HEK293 (cell line): Measurements from ENCODE around the gene ECPAS.

Experiments
- CTCF ChIA-PET: fragments of 350-600 bp; formaldehyde crosslinking; extraction: SDS; loops from one replicate; lab custom pipeline; 2021; ENCODE audit warnings: antibody characterized with exemption; lab: Yijun Ruan, JAX
- POLR2A ChIA-PET: fragments of 300-600 bp; formaldehyde crosslinking; extraction: SDS; loops from one replicate; lab custom pipeline; 2020; ENCODE audit warnings: antibody characterized with exemption, inconsistent platforms; lab: Yijun Ruan, JAX
- H3K27ac ChIP-seq: fragments of 200-500 bp; sonication (Bioruptor generic); 2 replicates; pipeline ENCODE4 v1.5.1; 2014; ENCODE audit warnings: low read depth, low read length, control low read depth, inconsistent platforms; ENCODE audit errors: extremely low read depth
- H3K36me3 ChIP-seq, 2 experiments: fragments of 200-500 bp in 1 of 2; sonication (Bioruptor generic) in 1 of 2; 1 replicate in 1 of 2; 2 replicates in 1 of 2; pipeline ENCODE4 v1.5.1; 2014 to 2017; ENCODE audit warnings: inconsistent platforms in 2 of 2, low read length in 2 of 2; ENCODE audit not compliant: control insufficient read depth in 2 of 2, insufficient read depth in 1 of 2
- H3K4me1 ChIP-seq: fragments of 200-500 bp; sonication (Bioruptor generic); 2 replicates; pipeline ENCODE4 v1.5.1; 2014; ENCODE audit warnings: mild to moderate bottlenecking, low read length, inconsistent platforms; ENCODE audit not compliant: control insufficient read depth, insufficient read depth
- H3K4me3 ChIP-seq: 2 replicates; pipeline ENCODE4 v1.5.1; 2011; ENCODE audit warnings: low read depth, mild to moderate bottlenecking, control low read depth, low read length, moderate library complexity
- H3K9me3 ChIP-seq: fragments of 200-500 bp; sonication (Bioruptor generic); 2 replicates; pipeline ENCODE4 v1.5.1; 2014; ENCODE audit warnings: low read depth, low read length, inconsistent platforms; ENCODE audit not compliant: control insufficient read depth, insufficient read depth
- BCL11B ChIP-seq: fragments of 450-650 bp; formaldehyde crosslinking; IDR thresholded peaks from 2 replicates; pipeline ENCODE4 v1.5.1; 2016; ENCODE audit warnings: low read depth, missing biosample characterization, missing genetic modification characterization
- GLI4 ChIP-seq: fragments of 450-650 bp; formaldehyde crosslinking; IDR thresholded peaks from 2 replicates; pipeline ENCODE4 v1.5.1; 2016; ENCODE audit warnings: missing biosample characterization, missing genetic modification characterization
- KLF9 ChIP-seq: fragments of 450-650 bp; formaldehyde crosslinking; IDR thresholded peaks from 2 replicates; pipeline ENCODE4 v1.5.1; 2016; ENCODE audit warnings: missing biosample characterization, missing genetic modification characterization, low read depth
- YY1 ChIP-seq: fragments of 450-650 bp; formaldehyde crosslinking; IDR thresholded peaks from 2 replicates; pipeline ENCODE4 v1.5.1; 2018; ENCODE audit warnings: missing biosample characterization, missing genetic modification characterization
- YY2 ChIP-seq: fragments of 450-650 bp; formaldehyde crosslinking; IDR thresholded peaks from 2 replicates; pipeline ENCODE4 v1.5.1; 2016; ENCODE audit warnings: missing biosample characterization, missing genetic modification characterization
- ZNF140 ChIP-seq: fragments of 450-650 bp; formaldehyde crosslinking; IDR thresholded peaks from 2 replicates; pipeline ENCODE4 v1.5.1; 2016; ENCODE audit warnings: missing biosample characterization, missing genetic modification characterization
- ZNF19 ChIP-seq: fragments of 450-650 bp; formaldehyde crosslinking; IDR thresholded peaks from 2 replicates; pipeline ENCODE4; 2016; ENCODE audit warnings: missing biosample characterization, missing genetic modification characterization, low read depth
- ZNF280D ChIP-seq: fragments of 450-650 bp; formaldehyde crosslinking; IDR thresholded peaks from 2 replicates; pipeline ENCODE4 v1.5.1; 2016; ENCODE audit warnings: missing biosample characterization, missing genetic modification characterization
- ZNF37A ChIP-seq: fragments of 450-650 bp; IDR thresholded peaks from 2 replicates; pipeline ENCODE4 v1.5.1; 2018; ENCODE audit warnings: missing biosample characterization, missing genetic modification characterization
- ZNF513 ChIP-seq: fragments of 450-650 bp; IDR thresholded peaks from 2 replicates; pipeline ENCODE4 v1.5.1; 2018; ENCODE audit warnings: missing biosample characterization, missing genetic modification characterization
- ZNF544 ChIP-seq: fragments of 450-650 bp; formaldehyde crosslinking; IDR thresholded peaks from 2 replicates; pipeline ENCODE4 v1.5.0; 2017; ENCODE audit warnings: missing biosample characterization, missing genetic modification characterization
- ZNF585B ChIP-seq: fragments of 450-650 bp; formaldehyde crosslinking; IDR thresholded peaks from 2 replicates; pipeline ENCODE4 v1.5.1; 2016; ENCODE audit warnings: missing biosample characterization, missing genetic modification characterization
- ZNF660 ChIP-seq: fragments of 450-650 bp; IDR thresholded peaks from 2 replicates; pipeline ENCODE4 v1.5.1; 2018; ENCODE audit warnings: missing biosample characterization, mild to moderate bottlenecking, missing genetic modification characterization
- ZNF677 ChIP-seq: fragments of 450-650 bp; IDR thresholded peaks from 2 replicates; pipeline ENCODE4 v1.5.0; 2018; ENCODE audit warnings: missing biosample characterization, mild to moderate bottlenecking, missing genetic modification characterization, moderate library complexity
- ZNF768 ChIP-seq: fragments of 450-650 bp; formaldehyde crosslinking; IDR thresholded peaks from 2 replicates; pipeline ENCODE4 v1.5.1; 2018; ENCODE audit warnings: missing biosample characterization, mild to moderate bottlenecking, missing genetic modification characterization
- ZNF785 ChIP-seq: fragments of 450-650 bp; formaldehyde crosslinking; IDR thresholded peaks from 2 replicates; pipeline ENCODE4 v1.5.1; 2016; ENCODE audit warnings: missing biosample characterization, missing genetic modification characterization
- TF ChIP-seq, protein P1 (sequence below): fragments of 450-650 bp; formaldehyde crosslinking; IDR thresholded peaks from 2 replicates; pipeline ENCODE4 v1.5.1; 2016; ENCODE audit warnings: missing biosample characterization, missing genetic modification characterization
- TF ChIP-seq, protein P2 (sequence below): fragments of 450-650 bp; formaldehyde crosslinking; optimal IDR thresholded peaks from 2 replicates; pipeline ENCODE3; 2016; ENCODE audit warnings: missing biosample characterization, mild to moderate bottlenecking, missing genetic modification characterization

ECPAS gene

DNA sequence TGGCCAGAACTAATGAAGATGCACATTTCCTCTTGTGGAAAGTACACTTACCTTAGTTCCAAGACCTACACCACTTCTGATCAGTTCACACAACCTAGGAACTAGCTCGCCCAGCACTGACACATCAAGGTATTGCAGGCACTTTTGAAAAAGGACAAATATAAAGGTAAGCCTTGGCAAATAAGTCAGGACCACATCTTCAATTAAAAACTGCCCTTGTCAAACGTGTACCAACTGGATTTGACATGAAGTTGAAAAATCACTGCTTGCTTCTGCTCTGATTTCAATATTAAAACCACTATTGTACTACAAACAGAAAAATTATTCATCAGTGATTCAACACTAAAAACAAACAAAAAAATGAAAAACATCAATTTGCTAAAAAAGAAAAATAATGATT is 109.1 kb downstream of the ECPAS start (continued):
- TF ChIP-seq, protein P1, sequence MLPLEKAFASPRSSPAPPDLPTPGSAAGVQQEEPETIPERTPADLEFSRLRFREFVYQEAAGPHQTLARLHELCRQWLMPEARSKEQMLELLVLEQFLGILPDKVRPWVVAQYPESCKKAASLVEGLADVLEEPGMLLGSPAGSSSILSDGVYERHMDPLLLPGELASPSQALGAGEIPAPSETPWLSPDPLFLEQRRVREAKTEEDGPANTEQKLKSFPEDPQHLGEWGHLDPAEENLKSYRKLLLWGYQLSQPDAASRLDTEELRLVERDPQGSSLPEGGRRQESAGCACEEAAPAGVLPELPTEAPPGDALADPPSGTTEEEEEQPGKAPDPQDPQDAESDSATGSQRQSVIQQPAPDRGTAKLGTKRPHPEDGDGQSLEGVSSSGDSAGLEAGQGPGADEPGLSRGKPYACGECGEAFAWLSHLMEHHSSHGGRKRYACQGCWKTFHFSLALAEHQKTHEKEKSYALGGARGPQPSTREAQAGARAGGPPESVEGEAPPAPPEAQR = no peak
- no peak for TF ChIP-seq ZNF19 (tag by site-specific recombination)
- no peak for TF ChIP-seq ZNF280D (tag by site-specific recombination)

- H3K4me1 ChIP-seq = no peaks in the 10 kb centered on the region
- TF ChIP-seq BCL11B (no peak), YY2 (tag by site-specific recombination) (no peak), GLI4 (tag by site-specific recombination) (no peak), ZNF677 (no peak), ZNF513 (tag by site-specific recombination) (no peak), ZNF768 (tag by site-specific recombination) (no peak), ZNF785 (tag by site-specific recombination) (no peak), ZNF544 (tag by site-specific recombination) (no peak), ZNF37A (tag by site-specific recombination) (no peak), ZNF660 (tag by site-specific recombination) (no peak)
- TF ChIP-seq, all 188 proteins: peak for 0
- peaks cover 16 to 89% of the 10 kb centered on the region in 2 experiments for H3K36me3 ChIP-seq
- POLR2A ChIA-PET = no interaction called here
- H3K27ac ChIP-seq = no peak overlapping the region
- CTCF ChIA-PET = no interaction called here
- H3K9me3 ChIP-seq = no peaks in the 10 kb centered on the region
- no peak overlapping the region for H3K4me3 ChIP-seq
These were observed 111.9 kb downstream of the ECPAS start for GRCh38 chr9:111372297-111372696.

DNA sequence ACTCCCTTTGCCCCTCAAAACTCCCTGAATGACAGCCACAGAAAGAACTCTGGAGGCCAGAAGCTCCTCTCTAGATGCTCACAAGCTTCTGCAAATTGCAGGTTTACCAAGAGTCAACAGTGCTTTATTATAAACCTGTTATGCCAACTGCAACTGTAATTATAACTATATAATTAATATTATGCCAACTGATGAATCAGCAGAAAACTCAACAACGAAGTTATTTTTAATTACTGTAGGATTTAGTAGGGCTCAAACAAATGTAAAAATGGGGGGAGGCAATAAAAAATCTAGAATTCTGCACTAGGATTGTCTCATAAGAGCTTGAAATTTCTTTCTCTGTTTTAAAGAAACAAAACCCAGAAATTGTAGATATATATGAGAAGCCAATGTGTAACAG is 117.2 kb downstream of the ECPAS start:
- H3K9me3 ChIP-seq = no peaks in the 10 kb centered on the region
- POLR2A ChIA-PET = no interaction called here
- H3K4me3 ChIP-seq = no peak overlapping the region
- no peaks in the 10 kb centered on the region for H3K4me1 ChIP-seq
- H3K27ac ChIP-seq = no peak overlapping the region
- CTCF ChIA-PET = interaction anchor here (1.6 kb wide), 1 partner anchor 33 kb away, joined by 5 read pairs; no protein-coding TSS in a partner anchor
- TF ChIP-seq ZNF140 (tag by site-specific recombination) (no peak), ZNF585B (no peak), KLF9 (tag by site-specific recombination) (no peak), ZNF37A (tag by site-specific recombination) (no peak), YY1 (tag by site-specific recombination) (no peak)
- TF ChIP-seq, protein P2, sequence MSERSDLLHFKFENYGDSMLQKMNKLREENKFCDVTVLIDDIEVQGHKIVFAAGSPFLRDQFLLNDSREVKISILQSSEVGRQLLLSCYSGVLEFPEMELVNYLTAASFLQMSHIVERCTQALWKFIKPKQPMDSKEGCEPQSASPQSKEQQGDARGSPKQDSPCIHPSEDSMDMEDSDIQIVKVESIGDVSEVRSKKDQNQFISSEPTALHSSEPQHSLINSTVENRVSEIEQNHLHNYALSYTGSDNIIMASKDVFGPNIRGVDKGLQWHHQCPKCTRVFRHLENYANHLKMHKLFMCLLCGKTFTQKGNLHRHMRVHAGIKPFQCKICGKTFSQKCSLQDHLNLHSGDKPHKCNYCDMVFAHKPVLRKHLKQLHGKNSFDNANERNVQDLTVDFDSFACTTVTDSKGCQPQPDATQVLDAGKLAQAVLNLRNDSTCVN = no peak
- peaks cover 28 to 88% of the 10 kb centered on the region in 2 experiments for H3K36me3 ChIP-seq
